H9 (cell line): ENCODE results near the gene CDYL2. TPM values are rescaled to one million over a fixed set of nuclear protein-coding genes. Genes with fewer than 3 reads are reported as not detected.

Experiments
- DNase-seq: peaks from one replicate; pipeline ENCODE4 v3.0.0-alpha.2; 2017
- H2AFZ ChIP-seq: one replicate; pipeline ENCODE4 v1.6.1; 2013; ENCODE audit warnings: mild to moderate bottlenecking, low read length, control low read depth, moderate library complexity
- H2AK5ac ChIP-seq: 2 replicates; pipeline ENCODE4 v1.6.1; 2013; ENCODE audit warnings: low read length, control low read depth, mixed read lengths; ENCODE audit not compliant: insufficient read length
- H2BK120ac ChIP-seq: one replicate; pipeline ENCODE4 v1.6.1; 2013; ENCODE audit warnings: low read depth, mild to moderate bottlenecking, low read length, control low read depth, inconsistent platforms; ENCODE audit not compliant: poor library complexity, severe bottlenecking
- H2BK12ac ChIP-seq: 2 replicates; pipeline ENCODE4 v1.6.1; 2013; ENCODE audit warnings: low read length, control low read depth, mixed read lengths, low read depth; ENCODE audit not compliant: insufficient read length
- H2BK15ac ChIP-seq: 2 replicates; pipeline ENCODE4 v1.6.1; 2013; ENCODE audit warnings: low read depth, low read length, control low read depth
- H2BK20ac ChIP-seq: one replicate; pipeline ENCODE4 v1.6.1; 2013; ENCODE audit warnings: low read depth, mild to moderate bottlenecking, low read length, control low read depth, inconsistent platforms; ENCODE audit not compliant: poor library complexity, severe bottlenecking
- H2BK5ac ChIP-seq: 2 replicates; pipeline ENCODE4 v1.6.1; 2013; ENCODE audit warnings: low read length, control low read depth, mixed read lengths; ENCODE audit not compliant: insufficient read length
- H3K14ac ChIP-seq: 2 replicates; pipeline ENCODE4 v1.6.1; 2013; ENCODE audit warnings: low read length, control low read depth; ENCODE audit not compliant: insufficient read depth
- H3K18ac ChIP-seq: 2 replicates; pipeline ENCODE4 v1.6.1; 2013; ENCODE audit warnings: low read depth, mild to moderate bottlenecking, mixed read lengths, low read length, control low read depth; ENCODE audit not compliant: insufficient read length
- H3K23ac ChIP-seq: 2 replicates; pipeline ENCODE4 v1.6.1; 2013; ENCODE audit warnings: low read length, control low read depth, mixed read lengths, low read depth; ENCODE audit not compliant: insufficient read length
- H3K23me2 ChIP-seq: 2 replicates; pipeline ENCODE4 v1.6.1; 2013; ENCODE audit warnings: low read depth, mild to moderate bottlenecking, mixed read lengths, low read length, control low read depth; ENCODE audit not compliant: insufficient read length, poor library complexity, severe bottlenecking
- H3K27ac ChIP-seq: 2 replicates; pipeline ENCODE4 v1.5.1; 2013; ENCODE audit warnings: low read length, control low read depth, mixed read lengths, low read depth; ENCODE audit not compliant: insufficient read length
- H3K27me3 ChIP-seq: 2 replicates; pipeline ENCODE4 v1.6.1; 2013; ENCODE audit warnings: low read length, control low read depth, inconsistent platforms; ENCODE audit not compliant: insufficient read depth
- H3K4ac ChIP-seq: 2 replicates; pipeline ENCODE4 v1.6.1; 2013; ENCODE audit warnings: low read depth, mild to moderate bottlenecking, control low read depth, inconsistent platforms, low read length, moderate library complexity
- H3K4me1 ChIP-seq: 2 replicates; pipeline ENCODE4 v1.6.1; 2013; ENCODE audit warnings: low read length, control low read depth, inconsistent platforms; ENCODE audit not compliant: insufficient read depth
- H3K4me2 ChIP-seq: 2 replicates; pipeline ENCODE4 v1.6.1; 2013; ENCODE audit warnings: low read length, control low read depth, mixed read lengths; ENCODE audit not compliant: insufficient read length, insufficient read depth
- H3K56ac ChIP-seq: 2 replicates; pipeline ENCODE4 v1.6.1; 2013; ENCODE audit warnings: low read depth, mild to moderate bottlenecking, mixed read lengths, low read length, control low read depth; ENCODE audit not compliant: insufficient read length
- H3K79me1 ChIP-seq: 2 replicates; pipeline ENCODE4 v1.6.1; 2013; ENCODE audit warnings: low read depth, mild to moderate bottlenecking, moderate library complexity, low read length, control low read depth, inconsistent platforms; ENCODE audit not compliant: insufficient read depth, poor library complexity, severe bottlenecking
- H3K79me2 ChIP-seq: 2 replicates; pipeline ENCODE4 v1.6.1; 2013; ENCODE audit warnings: low read length, control low read depth, inconsistent platforms; ENCODE audit not compliant: insufficient read depth
- H3K9ac ChIP-seq: 2 replicates; pipeline ENCODE4 v1.6.1; 2013; ENCODE audit warnings: low read length, control low read depth, mixed read lengths; ENCODE audit not compliant: insufficient read length; ENCODE audit errors: extremely low read depth
- H3K9me3 ChIP-seq: one replicate; pipeline ENCODE4 v1.6.1; 2013; ENCODE audit warnings: low read depth, low read length, inconsistent platforms; ENCODE audit not compliant: control insufficient read depth
- H3T11ph ChIP-seq: one replicate; pipeline ENCODE4 v1.6.1; 2013; ENCODE audit warnings: mild to moderate bottlenecking, low read length, control low read depth, inconsistent platforms
- H4K20me1 ChIP-seq: one replicate; pipeline ENCODE4 v1.6.1; 2013; ENCODE audit not compliant: control insufficient read depth, insufficient read length, insufficient read depth
- H4K5ac ChIP-seq: 2 replicates; pipeline ENCODE4 v1.6.1; 2013; ENCODE audit warnings: low read depth, mild to moderate bottlenecking, mixed read lengths, low read length, control low read depth; ENCODE audit not compliant: insufficient read length
- H4K8ac ChIP-seq: replicated peaks from 2 replicates; pipeline ENCODE4 v1.6.1; 2013; ENCODE audit warnings: low read length, control low read depth, mixed read lengths, low read depth; ENCODE audit not compliant: insufficient read length
- H4K91ac ChIP-seq: 2 replicates; pipeline ENCODE4 v1.6.1; 2013; ENCODE audit warnings: low read depth, mild to moderate bottlenecking, moderate library complexity, mixed read lengths, low read length, control low read depth; ENCODE audit not compliant: insufficient read length
- H3K27ac Mint-ChIP-seq, 3 experiments: 2 replicates in 2 of 3; 3 replicates in 1 of 3; pipeline ENCODE4 v1.8.0; 2020 to 2021; ENCODE audit warnings: mixed read lengths in 3 of 3, mild to moderate bottlenecking in 1 of 3, moderate library complexity in 1 of 3
- H3K27me3 Mint-ChIP-seq: 2 replicates; pipeline ENCODE4 v1.8.0; 2021; ENCODE audit warnings: low read depth, mild to moderate bottlenecking, moderate library complexity, mixed read lengths
- H3K36me3 Mint-ChIP-seq, 3 experiments: 2 replicates in 2 of 3; 3 replicates in 1 of 3; pipeline ENCODE4 v1.8.0; 2020 to 2021; ENCODE audit warnings: low read depth in 3 of 3, mixed read lengths in 3 of 3; ENCODE audit not compliant: insufficient read depth in 1 of 3
- H3K4me1 Mint-ChIP-seq, 2 experiments: 2 replicates each; pipeline ENCODE4 v1.8.0; 2020; ENCODE audit warnings: mixed read lengths in 2 of 2
- H3K4me3 Mint-ChIP-seq, 2 experiments: 2 replicates in 1 of 2; 3 replicates in 1 of 2; pipeline ENCODE4 v1.8.0; 2020 to 2021; ENCODE audit warnings: mild to moderate bottlenecking in 2 of 2, mixed read lengths in 2 of 2, moderate library complexity in 1 of 2
- H3K9me3 Mint-ChIP-seq, 2 experiments: 2 replicates in 1 of 2; 3 replicates in 1 of 2; pipeline ENCODE4 v1.8.0; 2020; ENCODE audit warnings: mild to moderate bottlenecking in 2 of 2, mixed read lengths in 2 of 2, moderate library complexity in 1 of 2
- CTCF ChIP-seq: fragments of 200-600 bp; sonication (generic); conservative IDR thresholded peaks from 3 replicates; pipeline ENCODE4 v1.8.0; 2021; ENCODE audit warnings: antibody characterized with exemption, mild to moderate bottlenecking
- total RNA-seq: library from RNA; stranded (reverse); gene quantifications from 2 replicates; pipeline ENCODE4 v1.2.1, GENCODE V29; 2021

The CDYL2 gene
- total RNA-seq, 1 experiment from 2014 or later, result 4.2 TPM

- H3T11ph ChIP-seq, result no peak overlapping the region
Measured at GRCh38 chr16:80841231-80841630, 36.8 kb upstream of the CDYL2 start.

More at GRCh38 chr16:80841231-80841630, 36.8 kb upstream of the CDYL2 start:
- Histone ChIP-seq H4K8ac (no peak overlapping the region), H3K23ac (no peak overlapping the region), H2BK15ac (no peak overlapping the region), H3K4me1 (no peaks in the 10 kb centered on the region), H3K9me3 (no peaks in the 10 kb centered on the region), H2BK12ac (no peak overlapping the region), H4K91ac (no peak overlapping the region), H3K18ac (no peak overlapping the region), H2BK120ac (no peak overlapping the region), H2BK20ac (no peak overlapping the region), H3K27me3 (no peaks in the 10 kb centered on the region), H3K4me2 (no peak overlapping the region), H3K56ac (no peak overlapping the region), H2AFZ (no peak overlapping the region), H3K79me1 (no peaks in the 10 kb centered on the region), H3K9ac (no peak overlapping the region), H2BK5ac (no peak overlapping the region), H3K79me2 (no peaks in the 10 kb centered on the region), H3K4ac (no peak overlapping the region), H4K5ac (no peak overlapping the region), H4K20me1 (no peaks in the 10 kb centered on the region), H2AK5ac (no peak overlapping the region), H3K27ac (no peak overlapping the region), H3K23me2 (no peaks in the 10 kb centered on the region), H3K14ac (no peak overlapping the region)
- Mint-ChIP-seq H3K27ac (no peak overlapping the region), H3K4me3 (no peak overlapping the region), H3K36me3 (peaks cover 0 to 3% (median 0%) of the 10 kb centered on the region in 3 experiments; a peak in 3 of 7 replicates), H3K4me1 (0 out of 4 replicates have a peak, but pooled peaks cover 0 to 2% of the 10 kb centered on the region in 2 experiments), H3K9me3 (peaks cover 25 to 33% of the 10 kb centered on the region in 2 experiments), H3K27me3 (peaks cover 14% of the 10 kb centered on the region)
- no peak for TF ChIP-seq CTCF
- no peak for DNase-seq
